Caki2 (cell line): ENCODE data around the gene NFKB2. TPM values are rescaled to one million over a fixed set of nuclear protein-coding genes. Genes with fewer than 3 reads are reported as not detected.

Source experiments
- DNase-seq: peaks from one replicate; pipeline ENCODE4 v3.0.0-alpha.2; 2015; ENCODE audit warnings: low read depth
- in situ Hi-C: cut with HindIII; loops from 2 replicates; pipeline ENCODE4 v1.10.0; 2016; ENCODE audit warnings: low sequenced_read_pairs, low pct_unique_long_range_greater_than_20kb, mixed read lengths
- total RNA-seq: library from RNA; depleted of rRNA; stranded (reverse); fragments of >200 nt; shearing (Covaris generic); gene quantifications from 2 replicates; pipeline ENCODE4 v1.2.3, GENCODE V29; 2014; ENCODE audit warnings: low replicate concordance

The NFKB2 gene
- total RNA-seq, 1 experiment from 2014 or later = 50.8 TPM

GRCh38 chr10:102392306-102392705, 3.2 kb upstream of the NFKB2 start:
- DNase-seq = no peak
- in situ Hi-C loops = no loop called here

GRCh38 chr10:102393411-102394078, 2.0 kb upstream of the NFKB2 start:
- in situ Hi-C loops = no loop called here
- no peak for DNase-seq

GRCh38 chr10:102394079-102394800, 1.3 kb upstream of the NFKB2 start:
- in situ Hi-C loops = no loop called here
- DNase-seq = peak; percentile 97

- DNase-seq = no peak
- in situ Hi-C loops = no loop called here
Measured at GRCh38 chr10:102394801-102395399, 605 bp upstream of the NFKB2 start.

- DNase-seq = no peak
- in situ Hi-C loops = no loop called here
Measured at GRCh38 chr10:102396317-102396650, 779 bp downstream of the NFKB2 start.

- in situ Hi-C loops = no loop called here
- DNase-seq = no peak
Measured at GRCh38 chr10:102396730-102397151, 1.2 kb downstream of the NFKB2 start.

- in situ Hi-C loops = no loop called here
- no peak for DNase-seq
Measured at GRCh38 chr10:102397222-102398171, 2.0 kb downstream of the NFKB2 start.

- DNase-seq = no peak
- in situ Hi-C loops = no loop called here
Measured at GRCh38 chr10:102398172-102399020, 2.9 kb downstream of the NFKB2 start.

GRCh38 chr10:102399217-102400021, 3.9 kb downstream of the NFKB2 start:
- in situ Hi-C loops = no loop called here
- peak; percentile 79 for DNase-seq

- no peak for DNase-seq
- in situ Hi-C loops = no loop called here
Measured at GRCh38 chr10:102400076-102400475, 4.6 kb downstream of the NFKB2 start.

- DNase-seq = no peak
- in situ Hi-C loops = no loop called here
Measured at GRCh38 chr10:102400598-102401341, 5.3 kb downstream of the NFKB2 start.

- in situ Hi-C loops = no loop called here
- no peak for DNase-seq
Measured at GRCh38 chr10:102401342-102401654, 5.8 kb downstream of the NFKB2 start.

GRCh38 chr10:102401735-102402511, 6.4 kb downstream of the NFKB2 start:
- in situ Hi-C loops = no loop called here

GRCh38 chr10:102402512-102402896, 7.0 kb downstream of the NFKB2 start:
- DNase-seq = no peak
- in situ Hi-C loops = no loop called here

More at GRCh38 chr10:102401735-102402511, 6.4 kb downstream of the NFKB2 start:
- DNase-seq = peak; percentile 53

GRCh38 chr10:102403115-102403514, 7.6 kb downstream of the NFKB2 start:
- DNase-seq = no peak
- in situ Hi-C loops = no loop called here
